ENCODE data around the gene C10orf105.

The C10orf105 gene

DNA sequence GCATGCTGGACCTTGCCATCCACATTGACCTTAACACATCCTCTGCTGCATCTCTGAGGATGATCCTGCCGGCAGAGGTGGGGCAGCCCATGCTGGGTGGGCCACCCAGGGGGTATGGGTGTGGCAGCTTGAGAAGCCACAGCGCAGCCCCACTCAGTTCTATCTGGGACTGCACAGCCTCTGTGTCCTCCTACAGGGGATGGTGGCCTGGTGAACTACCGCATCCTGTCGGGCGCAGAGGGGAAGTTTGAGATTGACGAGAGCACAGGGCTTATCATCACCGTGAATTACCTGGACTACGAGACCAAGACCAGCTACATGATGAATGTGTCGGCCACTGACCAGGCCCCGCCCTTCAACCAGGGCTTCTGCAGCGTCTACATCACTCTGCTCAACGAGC is 12.2 kb upstream of the C10orf105 start:
- TF ChIP-seq, protein P1, sequence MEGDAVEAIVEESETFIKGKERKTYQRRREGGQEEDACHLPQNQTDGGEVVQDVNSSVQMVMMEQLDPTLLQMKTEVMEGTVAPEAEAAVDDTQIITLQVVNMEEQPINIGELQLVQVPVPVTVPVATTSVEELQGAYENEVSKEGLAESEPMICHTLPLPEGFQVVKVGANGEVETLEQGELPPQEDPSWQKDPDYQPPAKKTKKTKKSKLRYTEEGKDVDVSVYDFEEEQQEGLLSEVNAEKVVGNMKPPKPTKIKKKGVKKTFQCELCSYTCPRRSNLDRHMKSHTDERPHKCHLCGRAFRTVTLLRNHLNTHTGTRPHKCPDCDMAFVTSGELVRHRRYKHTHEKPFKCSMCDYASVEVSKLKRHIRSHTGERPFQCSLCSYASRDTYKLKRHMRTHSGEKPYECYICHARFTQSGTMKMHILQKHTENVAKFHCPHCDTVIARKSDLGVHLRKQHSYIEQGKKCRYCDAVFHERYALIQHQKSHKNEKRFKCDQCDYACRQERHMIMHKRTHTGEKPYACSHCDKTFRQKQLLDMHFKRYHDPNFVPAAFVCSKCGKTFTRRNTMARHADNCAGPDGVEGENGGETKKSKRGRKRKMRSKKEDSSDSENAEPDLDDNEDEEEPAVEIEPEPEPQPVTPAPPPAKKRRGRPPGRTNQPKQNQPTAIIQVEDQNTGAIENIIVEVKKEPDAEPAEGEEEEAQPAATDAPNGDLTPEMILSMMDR (conservative IDR thresholded peaks at IDR 0.05) = no peak
- no peak overlapping the region for H3K27ac ChIP-seq

DNA sequence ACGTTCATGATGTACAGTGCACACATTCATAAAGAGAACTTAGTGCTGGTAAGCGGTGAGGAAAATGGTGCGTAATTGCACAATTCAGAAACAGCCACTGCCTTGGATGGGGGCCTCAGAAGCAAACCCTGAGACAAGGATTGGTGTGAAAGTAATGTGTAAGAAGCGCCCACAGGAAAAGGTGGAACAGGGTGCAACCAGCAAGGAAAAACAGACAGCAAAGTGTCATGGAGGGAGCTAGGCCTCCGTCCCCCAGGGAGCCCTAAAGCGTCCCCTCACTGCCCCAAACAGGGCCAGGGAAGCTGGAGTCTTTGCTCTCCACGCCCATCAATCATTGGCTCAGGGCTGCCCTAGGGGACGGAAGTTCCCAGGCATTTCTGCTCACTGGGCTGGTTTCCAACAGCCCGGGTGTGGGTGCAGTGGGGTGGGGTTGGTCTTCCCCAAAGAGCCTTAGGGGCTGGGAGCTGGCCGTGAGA is 9.6 kb upstream of the C10orf105 start:
- H3K27ac ChIP-seq = no peak overlapping the region
- TF ChIP-seq, protein P1 (conservative IDR thresholded peaks at IDR 0.05) = no peak

DNA sequence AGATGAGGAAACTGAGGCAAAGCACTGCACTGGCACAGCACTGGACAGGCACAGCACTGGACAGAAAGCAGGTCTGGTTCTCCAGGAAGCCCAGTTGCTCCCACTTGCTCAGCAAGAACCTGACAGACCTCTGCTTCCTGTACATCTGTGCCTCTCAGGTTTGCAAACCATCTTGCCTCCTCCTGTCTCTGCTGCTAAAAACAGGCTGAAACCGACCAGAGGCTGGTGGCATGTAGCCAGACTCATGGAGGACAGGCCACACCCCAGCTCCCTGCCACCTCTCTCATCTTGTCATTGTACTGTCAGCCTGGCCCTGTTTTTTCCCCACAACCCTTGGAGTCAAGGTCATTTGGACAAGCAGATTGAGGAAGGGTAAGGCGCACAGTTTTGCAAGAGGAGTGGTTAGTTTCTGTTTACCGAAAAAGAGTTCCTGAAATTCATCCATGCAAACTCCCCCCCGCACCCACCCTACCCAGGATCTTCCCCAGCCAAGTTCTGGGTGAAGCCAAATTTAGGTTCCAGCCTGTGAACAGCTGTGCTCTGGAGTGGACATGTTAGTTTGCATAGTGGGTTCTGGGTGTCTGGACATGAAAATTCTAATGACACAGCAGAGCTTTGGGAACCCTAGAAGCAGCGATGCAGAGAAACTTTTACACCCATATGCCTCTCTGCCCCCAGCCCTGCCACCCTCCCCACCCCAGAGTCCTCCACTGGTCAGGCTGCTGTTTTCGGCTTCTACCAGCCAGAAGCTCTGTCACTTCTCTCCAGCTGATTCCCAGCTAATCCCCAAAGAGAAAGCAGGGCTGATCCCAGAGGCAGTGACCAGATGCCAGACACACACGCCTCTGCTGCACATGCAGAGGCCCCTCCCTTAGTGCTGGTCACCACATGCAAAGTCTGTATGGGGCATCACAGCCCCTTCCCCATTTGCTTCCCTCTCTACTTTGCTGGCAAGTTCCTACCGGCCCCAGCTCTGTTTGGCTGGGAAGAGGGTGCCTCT is 8.5 kb upstream of the C10orf105 start:
- TF ChIP-seq, protein P1 (conservative IDR thresholded peaks at IDR 0.05) = no peak
- no peak overlapping the region for H3K27ac ChIP-seq

DNA sequence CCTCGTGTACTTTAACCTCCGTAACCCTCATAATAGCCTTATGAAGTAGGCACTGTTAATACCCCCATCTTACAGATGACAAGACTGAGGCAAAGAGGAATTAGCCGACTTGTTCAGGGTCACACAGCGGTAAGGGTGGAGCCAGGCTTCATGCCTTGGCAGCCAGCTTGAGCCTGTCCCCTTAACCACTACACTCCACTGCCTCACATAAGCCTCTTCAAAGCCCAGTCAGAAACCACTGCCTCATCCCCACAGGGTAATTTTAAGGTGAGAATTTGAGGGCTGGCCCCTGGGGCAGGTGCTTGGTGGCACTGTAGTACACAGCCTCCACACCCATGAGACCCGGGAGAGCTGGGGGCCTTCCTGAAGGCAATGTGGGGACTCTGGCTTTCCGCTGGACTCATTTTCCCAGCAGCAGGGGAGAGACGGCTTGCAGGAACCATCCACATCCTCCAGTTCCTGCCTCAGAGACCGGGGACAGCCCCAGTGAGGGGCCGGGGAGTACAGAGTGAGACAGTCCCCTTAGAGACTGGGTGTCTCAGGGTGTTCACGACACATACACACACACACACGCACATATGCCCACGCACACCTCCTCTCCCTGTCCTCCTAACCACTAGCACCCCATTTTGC is 7.6 kb upstream of the C10orf105 start:
- TF ChIP-seq, protein P1 (conservative IDR thresholded peaks at IDR 0.05) = no peak
- H3K27ac ChIP-seq = no peak overlapping the region

DNA sequence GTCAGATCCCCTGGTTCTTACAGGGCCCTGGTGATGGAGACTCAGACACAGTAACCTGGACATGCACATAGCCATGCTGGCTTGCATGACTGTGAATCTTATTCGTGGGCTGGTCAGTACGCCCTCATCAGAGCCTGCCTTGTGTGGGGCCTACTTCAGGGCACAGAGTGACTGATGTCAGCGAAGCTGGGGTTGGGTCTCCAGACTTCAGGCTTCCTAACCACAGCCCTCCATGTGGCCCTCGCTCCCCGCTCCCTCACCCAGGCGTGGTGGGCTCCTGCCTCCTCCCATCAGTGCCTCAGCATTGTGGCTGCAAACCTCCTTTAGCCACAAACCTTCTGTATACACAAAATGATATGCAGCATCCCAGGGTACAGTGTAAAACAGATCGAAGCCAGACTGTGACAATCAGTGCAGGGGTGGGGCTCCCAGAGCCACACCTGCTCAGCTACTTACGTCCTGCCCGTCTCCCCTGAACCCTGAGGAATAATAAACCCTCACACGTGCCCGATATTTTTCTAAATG is 7.1 kb upstream of the C10orf105 start:
- TF ChIP-seq, protein P1 (conservative IDR thresholded peaks at IDR 0.05) = no peak
- no peak overlapping the region for H3K27ac ChIP-seq

DNA sequence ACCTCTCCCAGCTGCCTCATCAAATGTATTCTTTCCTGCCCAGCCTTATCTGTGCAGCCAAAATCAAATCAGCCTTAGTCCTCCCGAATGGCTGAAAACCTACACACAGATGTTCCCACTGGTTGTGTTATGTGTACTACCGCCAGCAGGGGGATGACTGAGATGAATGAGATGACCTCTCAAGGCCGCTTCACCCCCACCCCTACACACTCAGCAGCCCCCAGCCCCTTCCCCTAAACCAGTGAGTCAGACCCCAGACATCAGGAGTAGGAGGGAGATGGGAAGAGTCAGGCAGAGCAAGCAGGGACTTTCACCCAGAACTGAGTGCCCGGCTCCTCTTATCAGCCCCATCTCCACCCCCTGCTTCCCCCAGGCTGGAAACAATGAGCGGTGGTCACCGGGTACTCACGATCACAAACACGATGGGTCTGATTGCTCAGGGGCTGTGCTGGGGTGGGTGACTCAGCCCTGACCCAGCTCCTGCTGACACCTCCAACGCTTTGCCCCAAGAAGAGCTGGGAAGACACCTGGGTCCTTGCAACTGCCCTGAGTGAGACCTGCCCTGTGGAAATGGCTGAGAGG is 6.5 kb upstream of the C10orf105 start:
- H3K27ac ChIP-seq = no peak overlapping the region

More for the DNA sequence above, 6.5 kb upstream of the C10orf105 start:
- TF ChIP-seq, protein P1 (conservative IDR thresholded peaks at IDR 0.05) = no peak; the same call in 1 of the 2 replicates

Measured in VCaP (cell line).